SK-N-MC (cell line): ENCODE data around the gene CLSTN2.

Experiments used
- EZH2 ChIP-seq: fragments of 200-600 bp; sonication (generic); IDR thresholded peaks from one replicate; pipeline ENCODE4 v1.6.1; 2017; ENCODE audit warnings: antibody characterized with exemption
- FOXP2 ChIP-seq: optimal IDR thresholded peaks from 2 replicates; pipeline ENCODE3; 2011; ENCODE audit warnings: mild to moderate bottlenecking, moderate library complexity; ENCODE audit not compliant: insufficient read depth; ENCODE audit errors: extremely low read length, control extremely low read depth
- POLR2AphosphoS5 ChIP-seq: IDR thresholded peaks from 2 replicates; pipeline ENCODE4 v1.6.1; 2012; ENCODE audit warnings: mild to moderate bottlenecking, low read depth, low read length, borderline replicate concordance

- TF ChIP-seq EZH2 (no peak), POLR2AphosphoS5 (no peak), FOXP2 (no peak)
Measured at GRCh38 chr3:140035871-140036270, 100.9 kb downstream of the CLSTN2 start.
